ENCODE results near the gene PRR5. TPM values are rescaled to one million over a fixed set of nuclear protein-coding genes. Genes with fewer than 3 reads are reported as not detected.

PRR5 gene
- total RNA-seq, 1 experiment from 2014 or later, result 26.9 TPM

GRCh38 chr22:44707752-44708151 is 5.7 kb downstream of the PRR5 start (continued):
- TF ChIP-seq JUND (IDR thresholded peaks at IDR 0.05), result no peak
- no peak for TF ChIP-seq POLR2AphosphoS5 (IDR thresholded peaks at IDR 0.05; ENCODE audit: low read depth, low read length)
- no peak for TF ChIP-seq POLR2A (IDR thresholded peaks at IDR 0.05; ENCODE audit: borderline replicate concordance, extremely low read depth, insufficient read depth, insufficient read length)
- TF ChIP-seq SRF (IDR thresholded peaks at IDR 0.05; ENCODE audit: low read depth), result no peak
- TF ChIP-seq YY1 (IDR thresholded peaks at IDR 0.05; ENCODE audit: extremely low read depth, insufficient replicate concordance, low read depth, low read length), result no peak
- TF ChIP-seq ZFX (IDR thresholded peaks at IDR 0.05), result no peak
- no peak for TF ChIP-seq SIN3A (IDR thresholded peaks at IDR 0.05; ENCODE audit: low read depth)
- no peak for TF ChIP-seq CEBPB (IDR thresholded peaks at IDR 0.05; ENCODE audit: low read depth)
- TF ChIP-seq FOSL1 (IDR thresholded peaks at IDR 0.05; ENCODE audit: low read depth), result no peak
- no peak for TF ChIP-seq MAX (IDR thresholded peaks at IDR 0.05)
- no peak for TF ChIP-seq EZH2 (IDR thresholded peaks at IDR 0.05)
- no peak for TF ChIP-seq ATF3 (IDR thresholded peaks at IDR 0.05)
- no peak for TF ChIP-seq ZNF274 (IDR thresholded peaks at IDR 0.05; ENCODE audit: low read depth, low read length)

- Histone ChIP-seq H3K9me2 (ENCODE audit: insufficient read depth) (no peaks in the 10 kb centered on the region), H3K79me2 (ENCODE audit: insufficient read depth, low read length) (peaks cover 29% of the 10 kb centered on the region; the same call in 1 of the 2 replicates), H3K27ac (ENCODE audit: low read depth, low read length) (no peak overlapping the region), H3K9ac (ENCODE audit: low read length) (no peak overlapping the region), H3K36me3 (ENCODE audit: control insufficient read depth in 1 of 2, insufficient read depth in 2 of 2, low read length in 2 of 2) (no peaks in the 10 kb centered on the region), H3K4me3 (replicated peaks in 1 of 2; ENCODE audit: low read depth in 1 of 2, low read length in 2 of 2) (no peak overlapping the region), H3K9me3 (ENCODE audit: control insufficient read depth in 1 of 2, insufficient read depth in 1 of 2, low read depth in 1 of 2, low read length in 2 of 2) (no peaks in the 10 kb centered on the region), H2AFZ (ENCODE audit: low read depth, low read length, poor library complexity, severe bottlenecking) (no peak overlapping the region), H3K27me3 (ENCODE audit: insufficient read depth, low read length) (no peaks in the 10 kb centered on the region), H3K4me1 (ENCODE audit: control insufficient read depth in 1 of 2, insufficient read depth in 2 of 2, low read length in 2 of 2) (peaks cover 0 to 26% of the 10 kb centered on the region in 2 experiments; a peak in 3 of 4 replicates), H4K20me1 (ENCODE audit: insufficient read depth) (no peaks in the 10 kb centered on the region), H3K4me2 (ENCODE audit: low read length) (no peak overlapping the region; the same call in 1 of the 2 replicates)
- RAD21 ChIA-PET (ENCODE audit: low non-redundant PET in 1 of 2, low total read pairs in 2 of 2, uncharacterized antibody in 2 of 2, unreplicated experiment in 2 of 2), result no interaction called here
- ATAC-seq (0 out of 2 replicates have a peak, but pooled peaks have one; percentile 6), DNase-seq (ENCODE audit: low read depth, low spot score) (no peak)
- POLR2A ChIA-PET, result no interaction called here
- intact Hi-C loops (cut with micrococcal nuclease), result no loop called here
- BruUV-seq (replicated peaks), result no TSS peak
- CTCF ChIA-PET, result no interaction called here
- TF ChIP-seq EGR1 (IDR thresholded peaks at IDR 0.05; ENCODE audit: low read depth) (no peak), ATF3 (IDR thresholded peaks at IDR 0.05) (no peak), ZFX (IDR thresholded peaks at IDR 0.05) (no peak), CEBPB (IDR thresholded peaks at IDR 0.05; ENCODE audit: low read depth) (no peak), EZH2 (IDR thresholded peaks at IDR 0.05) (no peak), POLR2AphosphoS5 (IDR thresholded peaks at IDR 0.05; ENCODE audit: low read depth, low read length) (no peak), MAX (IDR thresholded peaks at IDR 0.05) (no peak), ZNF274 (IDR thresholded peaks at IDR 0.05; ENCODE audit: low read depth, low read length) (no peak), ELF1 (IDR thresholded peaks at IDR 0.05; ENCODE audit: borderline replicate concordance, low read depth) (no peak), TCF7L2 (IDR thresholded peaks at IDR 0.05; ENCODE audit: borderline replicate concordance, extremely low read depth, insufficient read depth, insufficient read length) (no peak), CBX3 (IDR thresholded peaks at IDR 0.05; ENCODE audit: low read depth) (no peak), REST (IDR thresholded peaks at IDR 0.05; ENCODE audit: low read depth) (no peak), SIN3A (IDR thresholded peaks at IDR 0.05; ENCODE audit: low read depth) (no peak), CTCF (IDR thresholded peaks at IDR 0.05 in 2 of 3, conservative IDR thresholded peaks at IDR 0.05 in 1 of 3; ENCODE audit: borderline replicate concordance in 1 of 3, insufficient read depth in 1 of 3, low read depth in 2 of 3, low read length in 2 of 3) (no peak), RAD21 (IDR thresholded peaks at IDR 0.05; ENCODE audit: low read depth) (no peak)
Observed at GRCh38 chr22:44709881-44710392, 7.9 kb downstream of the PRR5 start.
